ENCODE results near the gene DOCK10. TPM values are rescaled to one million over a fixed set of nuclear protein-coding genes. Genes with fewer than 3 reads are reported as not detected.

The DOCK10 gene
- total RNA-seq, 1 experiment from 2014 or later, result 2.9 TPM

- no peak for TF ChIP-seq E2F4 (CRISPR knock-in tag; IDR thresholded peaks at IDR 0.05; ENCODE audit: borderline replicate concordance, low read depth)
- TF ChIP-seq TP53 (CRISPR knock-in tag; IDR thresholded peaks at IDR 0.05), result no peak
- no peak for TF ChIP-seq ETV6 (CRISPR knock-in tag; IDR thresholded peaks at IDR 0.05)
- TF ChIP-seq JAZF1 (CRISPR knock-in tag; IDR thresholded peaks at IDR 0.05), result no peak
- no peak for TF ChIP-seq PRRX2 (CRISPR knock-in tag; IDR thresholded peaks at IDR 0.05)
- no peak for TF ChIP-seq CDX4 (CRISPR knock-in tag; IDR thresholded peaks at IDR 0.05; ENCODE audit: borderline replicate concordance)
- no peak for TF ChIP-seq RORB (CRISPR knock-in tag; IDR thresholded peaks at IDR 0.05)
- TF ChIP-seq GTF2I (CRISPR knock-in tag; conservative IDR thresholded peaks at IDR 0.05), result no peak
- no peak for TF ChIP-seq MAX (CRISPR knock-in tag; IDR thresholded peaks at IDR 0.05)
These were observed 261.4 kb downstream of the DOCK10 start (continued) for GRCh38 chr2:224780823-224781222.

- Mint-ChIP-seq H3K27me3 (ENCODE audit: low read depth) (no peaks in the 10 kb centered on the region), H3K4me3 (no peak overlapping the region), H3K9me3 (no peaks in the 10 kb centered on the region), H3K27ac (no peak overlapping the region), H3K4me1 (peaks cover 9% of the 10 kb centered on the region), H3K36me3 (no peaks in the 10 kb centered on the region)
- ChIA-PET POLR2A (no interaction called here), CTCF (no interaction called here)
- TF ChIP-seq ZNF425 (CRISPR knock-in tag; conservative IDR thresholded peaks at IDR 0.05), result no peak
- TF ChIP-seq ZNF512 (CRISPR knock-in tag; IDR thresholded peaks at IDR 0.05; ENCODE audit: borderline replicate concordance), result no peak
- TF ChIP-seq ESRRA (CRISPR knock-in tag; IDR thresholded peaks at IDR 0.05; ENCODE audit: borderline replicate concordance), result no peak
- no peak for TF ChIP-seq FOXJ3 (CRISPR knock-in tag; IDR thresholded peaks at IDR 0.05; ENCODE audit: borderline replicate concordance)
- no peak for TF ChIP-seq NFE2L1 (CRISPR knock-in tag; IDR thresholded peaks at IDR 0.05)
- TF ChIP-seq ZMAT4 (CRISPR knock-in tag; IDR thresholded peaks at IDR 0.05), result no peak
- TF ChIP-seq GABPB1 (CRISPR knock-in tag; IDR thresholded peaks at IDR 0.05), result no peak
- TF ChIP-seq KAT7 (CRISPR knock-in tag; IDR thresholded peaks at IDR 0.05; ENCODE audit: borderline replicate concordance), result no peak
- no peak for TF ChIP-seq NFATC4 (CRISPR knock-in tag; IDR thresholded peaks at IDR 0.05)
- no peak for TF ChIP-seq ZNF263 (CRISPR knock-in tag; IDR thresholded peaks at IDR 0.05; ENCODE audit: low read depth)
- TF ChIP-seq ZNF423 (CRISPR knock-in tag; IDR thresholded peaks at IDR 0.05), result no peak
- no peak for TF ChIP-seq ELF4 (CRISPR knock-in tag; IDR thresholded peaks at IDR 0.05; ENCODE audit: low read depth)
- ATAC-seq (no peak), DNase-seq (ENCODE audit: low spot score) (no peak)
These were observed 262.2 kb downstream of the DOCK10 start for GRCh38 chr2:224780106-224780505.
